ENCODE measurements around the gene RNF169. TPM values are rescaled to one million over a fixed set of nuclear protein-coding genes. Genes with fewer than 3 reads are reported as not detected.

The RNF169 gene
- total RNA-seq, 1 experiment from 2014 or later, result 28.0 TPM

DNA sequence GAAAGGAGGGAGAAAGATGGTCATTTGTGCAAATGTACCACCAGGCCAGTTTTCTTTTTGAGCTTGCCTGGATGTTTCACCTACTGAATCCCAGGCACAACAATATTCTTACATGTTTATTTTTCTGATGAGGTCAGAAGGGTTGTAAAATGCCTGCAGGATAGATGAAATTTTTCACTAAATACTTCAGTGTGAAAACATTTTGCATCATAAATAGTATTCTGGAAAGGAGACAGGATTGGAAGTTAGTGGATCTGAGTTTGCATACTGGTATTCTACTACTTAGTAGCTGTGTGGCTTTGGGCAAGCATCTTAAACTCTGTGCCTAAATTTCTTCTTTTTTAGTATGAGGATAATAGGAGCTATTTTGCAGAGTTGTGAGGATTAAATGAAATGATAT is 24.8 kb downstream of the RNF169 start:
- Mint-ChIP-seq H3K4me3 (ENCODE audit: unreplicated experiment) (no peak overlapping the region), H3K27ac (ENCODE audit: unreplicated experiment) (no peak overlapping the region), H3K9me3 (ENCODE audit: unreplicated experiment) (no peaks in the 10 kb centered on the region), H3K27me3 (ENCODE audit: insufficient read depth, unreplicated experiment) (no peaks in the 10 kb centered on the region), H3K4me1 (ENCODE audit: low read depth, unreplicated experiment) (peaks cover 14% of the 10 kb centered on the region), H3K36me3 (ENCODE audit: insufficient read depth, unreplicated experiment) (no peaks in the 10 kb centered on the region)
- DNase-seq, result no peak
- TF ChIP-seq, protein P1, sequence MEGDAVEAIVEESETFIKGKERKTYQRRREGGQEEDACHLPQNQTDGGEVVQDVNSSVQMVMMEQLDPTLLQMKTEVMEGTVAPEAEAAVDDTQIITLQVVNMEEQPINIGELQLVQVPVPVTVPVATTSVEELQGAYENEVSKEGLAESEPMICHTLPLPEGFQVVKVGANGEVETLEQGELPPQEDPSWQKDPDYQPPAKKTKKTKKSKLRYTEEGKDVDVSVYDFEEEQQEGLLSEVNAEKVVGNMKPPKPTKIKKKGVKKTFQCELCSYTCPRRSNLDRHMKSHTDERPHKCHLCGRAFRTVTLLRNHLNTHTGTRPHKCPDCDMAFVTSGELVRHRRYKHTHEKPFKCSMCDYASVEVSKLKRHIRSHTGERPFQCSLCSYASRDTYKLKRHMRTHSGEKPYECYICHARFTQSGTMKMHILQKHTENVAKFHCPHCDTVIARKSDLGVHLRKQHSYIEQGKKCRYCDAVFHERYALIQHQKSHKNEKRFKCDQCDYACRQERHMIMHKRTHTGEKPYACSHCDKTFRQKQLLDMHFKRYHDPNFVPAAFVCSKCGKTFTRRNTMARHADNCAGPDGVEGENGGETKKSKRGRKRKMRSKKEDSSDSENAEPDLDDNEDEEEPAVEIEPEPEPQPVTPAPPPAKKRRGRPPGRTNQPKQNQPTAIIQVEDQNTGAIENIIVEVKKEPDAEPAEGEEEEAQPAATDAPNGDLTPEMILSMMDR (IDR thresholded peaks at IDR 0.05; ENCODE audit: insufficient read depth in 1 of 2, low read depth in 1 of 2, low read length in 1 of 2, severe bottlenecking in 1 of 2, unreplicated experiment in 1 of 2), result no peak
- H3K4me3 ChIP-seq (ENCODE audit: low read depth, low read length), result no peak overlapping the region
- ChIA-PET CTCF (no interaction called here), POLR2A (no interaction called here)
- H3K4me1 ChIP-seq, result no peaks in the 10 kb centered on the region
- H3K36me3 ChIP-seq (ENCODE audit: control insufficient read depth, insufficient read depth, low read length), result no peaks in the 10 kb centered on the region
- H3K9me3 ChIP-seq, result no peaks in the 10 kb centered on the region
- H3K27me3 ChIP-seq (replicated peaks; ENCODE audit: control insufficient read depth, insufficient read depth, low read length), result no peaks in the 10 kb centered on the region
- no TSS peak for BruUV-seq (replicated peaks)
- intact Hi-C loops (cut with micrococcal nuclease; ENCODE audit: unreplicated experiment), result no loop called here

DNA sequence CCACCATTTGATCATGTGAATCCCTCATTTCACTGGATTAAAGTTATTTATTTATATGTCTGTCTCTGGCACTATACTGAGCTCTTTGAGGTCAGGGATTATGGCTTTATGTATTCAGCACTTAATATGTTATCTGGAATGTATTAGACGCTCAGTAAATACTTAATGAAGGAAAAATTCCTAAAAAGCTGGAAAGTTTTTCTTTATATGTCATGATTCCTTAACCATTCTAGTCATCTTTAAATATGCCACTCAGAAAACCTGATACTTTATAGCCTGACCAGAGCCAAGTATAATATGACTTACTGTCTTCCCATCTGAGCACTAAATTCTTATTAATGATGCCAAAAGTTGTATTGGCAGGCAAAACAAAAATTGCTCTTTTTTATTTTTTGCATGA is 27.1 kb downstream of the RNF169 start:
- H3K27me3 Mint-ChIP-seq (ENCODE audit: insufficient read depth, unreplicated experiment), result no peaks in the 10 kb centered on the region
- no peaks in the 10 kb centered on the region for H3K36me3 ChIP-seq (ENCODE audit: control insufficient read depth, insufficient read depth, low read length)
- no peaks in the 10 kb centered on the region for H3K9me3 Mint-ChIP-seq (ENCODE audit: unreplicated experiment)
- ChIA-PET CTCF (no interaction called here), POLR2A (interaction anchor here (0.6 kb wide), 1 partner anchor 14 kb away, joined by 12 read pairs; no protein-coding TSS in a partner anchor)
- H3K4me1 Mint-ChIP-seq (ENCODE audit: low read depth, unreplicated experiment), result peaks cover 7% of the 10 kb centered on the region
- H3K27me3 ChIP-seq (replicated peaks; ENCODE audit: control insufficient read depth, insufficient read depth, low read length), result no peaks in the 10 kb centered on the region
- no peaks in the 10 kb centered on the region for H3K9me3 ChIP-seq
- no TSS peak for BruUV-seq (replicated peaks)
- intact Hi-C loops (cut with micrococcal nuclease; ENCODE audit: unreplicated experiment), result no loop called here
- no peak overlapping the region for H3K4me3 Mint-ChIP-seq (ENCODE audit: unreplicated experiment)
- no peak overlapping the region for H3K4me3 ChIP-seq (ENCODE audit: low read depth, low read length)
- TF ChIP-seq, protein P1 (IDR thresholded peaks at IDR 0.05; ENCODE audit: insufficient read depth in 1 of 2, low read depth in 1 of 2, low read length in 1 of 2, severe bottlenecking in 1 of 2, unreplicated experiment in 1 of 2), result no peak
- no peak overlapping the region for H3K27ac Mint-ChIP-seq (ENCODE audit: unreplicated experiment)
- DNase-seq, result no peak
- no peaks in the 10 kb centered on the region for H3K4me1 ChIP-seq
- no peaks in the 10 kb centered on the region for H3K36me3 Mint-ChIP-seq (ENCODE audit: insufficient read depth, unreplicated experiment)

GRCh38 chr11:74776546-74776945 is 27.9 kb downstream of the RNF169 start:
- H3K4me1 ChIP-seq, result no peaks in the 10 kb centered on the region
- no peak overlapping the region for H3K27ac Mint-ChIP-seq (ENCODE audit: unreplicated experiment)
- H3K27me3 Mint-ChIP-seq (ENCODE audit: insufficient read depth, unreplicated experiment), result no peaks in the 10 kb centered on the region
- no peaks in the 10 kb centered on the region for H3K9me3 Mint-ChIP-seq (ENCODE audit: unreplicated experiment)
- H3K36me3 ChIP-seq (ENCODE audit: control insufficient read depth, insufficient read depth, low read length), result no peaks in the 10 kb centered on the region
- no peak overlapping the region for H3K4me3 ChIP-seq (ENCODE audit: low read depth, low read length)
- DNase-seq, result no peak
- TF ChIP-seq, protein P1 (IDR thresholded peaks at IDR 0.05; ENCODE audit: insufficient read depth in 1 of 2, low read depth in 1 of 2, low read length in 1 of 2, severe bottlenecking in 1 of 2, unreplicated experiment in 1 of 2), result no peak
- H3K36me3 Mint-ChIP-seq (ENCODE audit: insufficient read depth, unreplicated experiment), result no peaks in the 10 kb centered on the region
- peaks cover 7% of the 10 kb centered on the region for H3K4me1 Mint-ChIP-seq (ENCODE audit: low read depth, unreplicated experiment)
- H3K27me3 ChIP-seq (replicated peaks; ENCODE audit: control insufficient read depth, insufficient read depth, low read length), result no peaks in the 10 kb centered on the region
- intact Hi-C loops (cut with micrococcal nuclease; ENCODE audit: unreplicated experiment), result no loop called here
- H3K4me3 Mint-ChIP-seq (ENCODE audit: unreplicated experiment), result no peak overlapping the region
- BruUV-seq (replicated peaks), result no TSS peak
- POLR2A ChIA-PET, result interaction anchor here (0.6 kb wide), 1 partner anchor 13 kb away, joined by 12 read pairs; no protein-coding TSS in a partner anchor
- CTCF ChIA-PET, result no interaction called here
- H3K9me3 ChIP-seq, result no peaks in the 10 kb centered on the region
